Measurements from ENCODE around the gene LTBP4.

The LTBP4 gene

GRCh38 chr19:40609561-40610395, 8.6 kb downstream of the LTBP4 start (continued):
- TF ChIP-seq ZNF362 (tag by site-specific recombination; IDR thresholded peaks at IDR 0.05) (no peak), ZNF19 (tag by site-specific recombination; IDR thresholded peaks at IDR 0.05; ENCODE audit: low read depth) (no peak), ZNF513 (tag by site-specific recombination; IDR thresholded peaks at IDR 0.05) (no peak), ZNF350 (tag by site-specific recombination; IDR thresholded peaks at IDR 0.05) (no peak), ZFP37 (tag by site-specific recombination; IDR thresholded peaks at IDR 0.05) (0 out of 2 replicates have a peak, but pooled peaks have one; percentile 77), ZBTB1 (tag by site-specific recombination; IDR thresholded peaks at IDR 0.05) (no peak), ZSCAN4 (tag by site-specific recombination; IDR thresholded peaks at IDR 0.05) (no peak), ZNF610 (tag by site-specific recombination; IDR thresholded peaks at IDR 0.05; ENCODE audit: borderline replicate concordance) (0 out of 2 replicates have a peak, but pooled peaks have one; percentile 39), ZNF585B (tag by site-specific recombination; IDR thresholded peaks at IDR 0.05) (no peak), ZBTB6 (tag by site-specific recombination; IDR thresholded peaks at IDR 0.05) (peak; percentile 94), IKZF3 (tag by site-specific recombination; IDR thresholded peaks at IDR 0.05) (peak; percentile 52; the same call in 1 of the 2 replicates), KLF8 (tag by site-specific recombination; IDR thresholded peaks at IDR 0.05) (peak; percentile 100), ZNF394 (tag by site-specific recombination; IDR thresholded peaks at IDR 0.05; ENCODE audit: borderline replicate concordance) (no peak; the same call in 1 of the 2 replicates), BCL6B (tag by site-specific recombination; IDR thresholded peaks at IDR 0.05) (no peak), ZNF2 (tag by site-specific recombination; IDR thresholded peaks at IDR 0.05) (peak; percentile 83), TSHZ1 (tag by site-specific recombination; IDR thresholded peaks at IDR 0.05; ENCODE audit: borderline replicate concordance) (no peak), HIC1 (tag by site-specific recombination; IDR thresholded peaks at IDR 0.05) (peak; percentile 65), FEZF1 (tag by site-specific recombination; IDR thresholded peaks at IDR 0.05) (peak; percentile 7; the same call in 1 of the 2 replicates), KLF1 (tag by site-specific recombination; IDR thresholded peaks at IDR 0.05) (peak; percentile 100), ZNF24 (tag by site-specific recombination; IDR thresholded peaks at IDR 0.05) (no peak), ZNF596 (tag by site-specific recombination; IDR thresholded peaks at IDR 0.05) (0 out of 2 replicates have a peak, but pooled peaks have one; percentile 29), ZNF777 (tag by site-specific recombination; IDR thresholded peaks at IDR 0.05; ENCODE audit: borderline replicate concordance) (no peak), SP3 (tag by site-specific recombination; IDR thresholded peaks at IDR 0.05) (peak; percentile 99), ZNF670 (tag by site-specific recombination; IDR thresholded peaks at IDR 0.05; ENCODE audit: low read depth) (no peak), ZNF169 (tag by site-specific recombination; IDR thresholded peaks at IDR 0.05) (peak; percentile 83; the same call in 1 of the 2 replicates), GLIS2 (tag by site-specific recombination; IDR thresholded peaks at IDR 0.05) (peak; percentile 95), ZFP3 (tag by site-specific recombination; IDR thresholded peaks at IDR 0.05; ENCODE audit: low read depth) (no peak)
